HepG2 (cell line): ENCODE measurements around the gene SNU13. TPM values are rescaled to one million over a fixed set of nuclear protein-coding genes. Genes with fewer than 3 reads are reported as not detected.

Experiments used
- GZF1 ChIP-seq: sonication (generic); formaldehyde crosslinking; IDR thresholded peaks from 2 replicates; pipeline ENCODE4 v1.5.1; 2020; ENCODE audit warnings: mild to moderate bottlenecking, missing genetic modification reagents
- HDAC1 ChIP-seq: sonication (generic); formaldehyde crosslinking; IDR thresholded peaks from 2 replicates; pipeline ENCODE4 v1.5.1; 2020; ENCODE audit warnings: mild to moderate bottlenecking, missing genetic modification reagents
- HOXA3 ChIP-seq: sonication (generic); formaldehyde crosslinking; IDR thresholded peaks from 2 replicates; pipeline ENCODE4 v1.5.0; 2020; ENCODE audit warnings: missing genetic modification reagents
- NONO ChIP-seq, 2 experiments: fragments of 450-650 bp in 1 of 2; sonication (generic) in 1 of 2; formaldehyde crosslinking in 1 of 2; IDR thresholded peaks in 1 of 2; conservative IDR thresholded peaks in 1 of 2; 2 replicates each; pipeline versions ENCODE4 v1.6.1 to v1.8.0; 2017 to 2022; ENCODE audit warnings: mild to moderate bottlenecking in 1 of 2, missing genetic modification reagents in 1 of 2, moderate library complexity in 1 of 2
- NR2F1 ChIP-seq, 2 experiments: fragments of 450-650 bp in 1 of 2; formaldehyde crosslinking in 1 of 2; IDR thresholded peaks; 2 replicates each; pipeline versions ENCODE4 v1.5.0 to v1.6.1; 2016 to 2020; ENCODE audit warnings: mild to moderate bottlenecking in 1 of 2, missing compliant biosample characterization in 1 of 2, missing genetic modification reagents in 1 of 2, moderate library complexity in 1 of 2
- REL ChIP-seq: sonication (generic); formaldehyde crosslinking; conservative IDR thresholded peaks from 2 replicates; pipeline ENCODE4 v1.8.0; 2022; ENCODE audit warnings: mild to moderate bottlenecking, missing genetic modification reagents, moderate library complexity
- RFX1 ChIP-seq: fragments of 450-650 bp; IDR thresholded peaks from 2 replicates; pipeline ENCODE4 v1.6.1; 2017
- TARDBP ChIP-seq: sonication (generic); formaldehyde crosslinking; IDR thresholded peaks from 2 replicates; pipeline ENCODE4 v1.8.0; 2022; ENCODE audit warnings: mild to moderate bottlenecking, missing genetic modification reagents
- ZNF367 ChIP-seq: sonication (generic); formaldehyde crosslinking; IDR thresholded peaks from 2 replicates; pipeline ENCODE4 v1.4.0; 2020; ENCODE audit warnings: missing genetic modification reagents, borderline replicate concordance
- polyA plus RNA-seq, 8 experiments: library from polyadenylated mRNA; depleted of rRNA in 3 of 8; stranded (reverse) in 7 of 8; unstranded in 1 of 8; fragments of >200 nt; fragmentation: Illumina TruSeq in 4 of 8; extraction: Trizol in 4 of 8; gene quantifications; 2 replicates each; pipeline versions ENCODE4 v1.2.1 to v1.2.3, GENCODE V29; 2011 to 2016; ENCODE audit warnings: low read depth in 4 of 8, missing spikeins in 1 of 8, mixed read lengths in 1 of 8; ENCODE audit not compliant: insufficient read depth in 1 of 8
- total RNA-seq, 5 experiments: library from RNA; depleted of rRNA; stranded (reverse); fragments of >200 nt; fragmentation: Illumina TruSeq; extraction: Trizol; gene quantifications; 2 replicates each; pipeline ENCODE4 v1.2.3, GENCODE V29; 2016; ENCODE audit warnings: low read depth in 1 of 5
- TF ChIP-seq, protein P1 (sequence below): IDR thresholded peaks from 2 replicates; pipeline ENCODE4 v1.6.1; 2018; ENCODE audit warnings: missing genetic modification reagents, mild to moderate bottlenecking, missing compliant biosample characterization
- TF ChIP-seq, protein P2 (sequence below): sonication (generic); formaldehyde crosslinking; IDR thresholded peaks from 2 replicates; pipeline ENCODE4 v1.4.0; 2020; ENCODE audit warnings: missing genetic modification reagents; ENCODE audit errors: not compliant biosample characterization
- TF ChIP-seq, protein P3 (sequence below): sonication (generic); formaldehyde crosslinking; IDR thresholded peaks from 2 replicates; pipeline ENCODE4 v1.4.0; 2020; ENCODE audit warnings: mild to moderate bottlenecking, low read depth, missing genetic modification reagents
- TF ChIP-seq, protein P4 (sequence below), 2 experiments: sonication (generic) in 1 of 2; formaldehyde crosslinking in 1 of 2; IDR thresholded peaks; 2 replicates each; pipeline versions ENCODE4 v1.6.1 to v1.9.0; 2014 to 2022; ENCODE audit warnings: antibody characterized with exemption in 1 of 2, borderline replicate concordance in 1 of 2, inconsistent platforms in 1 of 2, low read depth in 1 of 2, missing genetic modification reagents in 1 of 2

The SNU13 gene
- total and polyA plus RNA-seq, 2 of the 13 experiments (the other 11 are each of a cell fraction or from before 2014, with no cell fraction given) = 203 to 287 TPM

DNA sequence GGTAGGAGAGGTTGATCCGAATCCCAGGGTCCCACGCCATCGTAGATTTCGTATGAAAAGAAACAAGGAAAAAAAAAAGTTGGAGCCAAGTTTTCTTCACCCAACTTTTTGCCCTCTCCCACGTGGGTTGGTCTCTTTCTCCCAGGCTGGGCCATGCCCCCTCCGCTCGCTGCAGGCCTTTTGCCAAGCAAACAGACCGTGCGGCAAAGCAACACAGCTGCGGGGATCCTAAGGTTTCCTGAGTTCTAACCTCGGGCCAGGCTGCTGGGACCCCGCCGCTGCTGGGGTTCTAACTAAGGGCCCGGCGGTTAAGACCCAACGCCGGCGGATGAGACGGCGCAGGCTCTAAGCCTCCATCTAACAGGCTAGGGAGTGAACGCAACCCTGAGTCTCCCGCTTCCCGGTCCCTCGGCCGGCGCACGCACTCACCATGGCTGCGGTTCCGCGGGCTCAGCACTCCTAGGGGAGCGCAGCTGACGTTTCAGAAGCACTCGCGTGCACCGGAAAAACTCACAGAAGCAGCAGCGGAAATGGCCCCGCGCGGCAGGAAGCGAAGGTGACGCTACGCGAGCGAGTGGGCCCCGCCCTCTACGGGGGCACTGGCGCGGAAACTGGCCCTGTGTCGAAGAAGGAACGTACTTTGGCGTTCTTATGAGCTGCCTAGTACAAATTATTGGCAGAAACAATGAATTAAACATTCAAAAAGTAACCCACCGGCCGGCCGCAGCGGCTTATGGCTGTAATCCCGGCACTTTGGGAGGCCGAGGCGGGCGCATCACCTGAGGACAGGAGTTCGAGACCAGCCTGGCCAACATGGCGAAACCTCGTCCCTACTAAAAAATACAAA is at the start of gene SNU13 (continued):
- TF ChIP-seq, protein P1, sequence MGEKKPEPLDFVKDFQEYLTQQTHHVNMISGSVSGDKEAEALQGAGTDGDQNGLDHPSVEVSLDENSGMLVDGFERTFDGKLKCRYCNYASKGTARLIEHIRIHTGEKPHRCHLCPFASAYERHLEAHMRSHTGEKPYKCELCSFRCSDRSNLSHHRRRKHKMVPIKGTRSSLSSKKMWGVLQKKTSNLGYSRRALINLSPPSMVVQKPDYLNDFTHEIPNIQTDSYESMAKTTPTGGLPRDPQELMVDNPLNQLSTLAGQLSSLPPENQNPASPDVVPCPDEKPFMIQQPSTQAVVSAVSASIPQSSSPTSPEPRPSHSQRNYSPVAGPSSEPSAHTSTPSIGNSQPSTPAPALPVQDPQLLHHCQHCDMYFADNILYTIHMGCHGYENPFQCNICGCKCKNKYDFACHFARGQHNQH (CRISPR knock-in tag) = peak; percentile 37; the same call in 1 of the 2 replicates
- TF ChIP-seq NR2F1 (CRISPR knock-in tag; IDR thresholded peaks at IDR 0.05) = no peak
- TF ChIP-seq, protein P2, sequence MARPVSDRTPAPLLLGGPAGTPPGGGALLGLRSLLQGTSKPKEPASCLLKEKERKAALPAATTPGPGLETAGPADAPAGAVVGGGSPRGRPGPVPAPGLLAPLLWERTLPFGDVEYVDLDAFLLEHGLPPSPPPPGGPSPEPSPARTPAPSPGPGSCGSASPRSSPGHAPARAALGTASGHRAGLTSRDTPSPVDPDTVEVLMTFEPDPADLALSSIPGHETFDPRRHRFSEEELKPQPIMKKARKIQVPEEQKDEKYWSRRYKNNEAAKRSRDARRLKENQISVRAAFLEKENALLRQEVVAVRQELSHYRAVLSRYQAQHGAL (CRISPR knock-in tag) = no peak
- TF ChIP-seq RFX1 = no peak
- no peak for TF ChIP-seq ZNF367
- TF ChIP-seq, protein P3, sequence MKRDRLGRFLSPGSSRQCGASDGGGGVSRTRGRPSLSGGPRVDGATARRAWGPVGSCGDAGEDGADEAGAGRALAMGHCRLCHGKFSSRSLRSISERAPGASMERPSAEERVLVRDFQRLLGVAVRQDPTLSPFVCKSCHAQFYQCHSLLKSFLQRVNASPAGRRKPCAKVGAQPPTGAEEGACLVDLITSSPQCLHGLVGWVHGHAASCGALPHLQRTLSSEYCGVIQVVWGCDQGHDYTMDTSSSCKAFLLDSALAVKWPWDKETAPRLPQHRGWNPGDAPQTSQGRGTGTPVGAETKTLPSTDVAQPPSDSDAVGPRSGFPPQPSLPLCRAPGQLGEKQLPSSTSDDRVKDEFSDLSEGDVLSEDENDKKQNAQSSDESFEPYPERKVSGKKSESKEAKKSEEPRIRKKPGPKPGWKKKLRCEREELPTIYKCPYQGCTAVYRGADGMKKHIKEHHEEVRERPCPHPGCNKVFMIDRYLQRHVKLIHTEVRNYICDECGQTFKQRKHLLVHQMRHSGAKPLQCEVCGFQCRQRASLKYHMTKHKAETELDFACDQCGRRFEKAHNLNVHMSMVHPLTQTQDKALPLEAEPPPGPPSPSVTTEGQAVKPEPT (CRISPR knock-in tag) = no peak
- TF ChIP-seq, protein P4, sequence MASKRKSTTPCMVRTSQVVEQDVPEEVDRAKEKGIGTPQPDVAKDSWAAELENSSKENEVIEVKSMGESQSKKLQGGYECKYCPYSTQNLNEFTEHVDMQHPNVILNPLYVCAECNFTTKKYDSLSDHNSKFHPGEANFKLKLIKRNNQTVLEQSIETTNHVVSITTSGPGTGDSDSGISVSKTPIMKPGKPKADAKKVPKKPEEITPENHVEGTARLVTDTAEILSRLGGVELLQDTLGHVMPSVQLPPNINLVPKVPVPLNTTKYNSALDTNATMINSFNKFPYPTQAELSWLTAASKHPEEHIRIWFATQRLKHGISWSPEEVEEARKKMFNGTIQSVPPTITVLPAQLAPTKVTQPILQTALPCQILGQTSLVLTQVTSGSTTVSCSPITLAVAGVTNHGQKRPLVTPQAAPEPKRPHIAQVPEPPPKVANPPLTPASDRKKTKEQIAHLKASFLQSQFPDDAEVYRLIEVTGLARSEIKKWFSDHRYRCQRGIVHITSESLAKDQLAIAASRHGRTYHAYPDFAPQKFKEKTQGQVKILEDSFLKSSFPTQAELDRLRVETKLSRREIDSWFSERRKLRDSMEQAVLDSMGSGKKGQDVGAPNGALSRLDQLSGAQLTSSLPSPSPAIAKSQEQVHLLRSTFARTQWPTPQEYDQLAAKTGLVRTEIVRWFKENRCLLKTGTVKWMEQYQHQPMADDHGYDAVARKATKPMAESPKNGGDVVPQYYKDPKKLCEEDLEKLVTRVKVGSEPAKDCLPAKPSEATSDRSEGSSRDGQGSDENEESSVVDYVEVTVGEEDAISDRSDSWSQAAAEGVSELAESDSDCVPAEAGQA (IDR thresholded peaks at IDR 0.05; ENCODE audit: low read depth) = peak; percentile 96
- TF ChIP-seq, protein P4 (CRISPR knock-in tag; IDR thresholded peaks at IDR 0.05; ENCODE audit: borderline replicate concordance) = no peak
- TF ChIP-seq HOXA3 = peak; percentile 99
- peak; percentile 92 for TF ChIP-seq HDAC1 (CRISPR knock-in tag)
- peak; percentile 55; the same call in 1 of the 2 replicates for TF ChIP-seq TARDBP (CRISPR knock-in tag)
- TF ChIP-seq NONO (IDR thresholded peaks at IDR 0.05) = no peak
- peak; percentile 92 for TF ChIP-seq NONO (CRISPR knock-in tag; conservative IDR thresholded peaks at IDR 0.05)
- peak; percentile 30; the same call in 1 of the 2 replicates for TF ChIP-seq GZF1 (CRISPR knock-in tag)
- TF ChIP-seq REL = 0 out of 2 replicates have a peak, but pooled peaks have one; percentile 56
